Ascending aorta (tissue), 2 donors: ENCODE results near the gene HSD17B10. TPM values are rescaled to one million over a fixed set of nuclear protein-coding genes. Genes with fewer than 3 reads are reported as not detected.
"Not testable (repeated sequence)": the region's sequence is repeated elsewhere in the genome, so short reads cannot be mapped to it uniquely, and the experiment has no call there.

Experiments used
- DNase-seq, 2 donors: peaks; one replicate each; pipeline ENCODE4 v3.0.0-alpha.2; 2019; ENCODE audit warnings: low spot score in 2 of 2
- H3K27ac ChIP-seq, 2 donors: fragments of 200-600 bp; sonication (generic); one replicate each; pipeline ENCODE4 v1.5.1; 2016 to 2017; ENCODE audit warnings: mild to moderate bottlenecking in 1 of 2
- H3K27me3 ChIP-seq: fragments of 200-600 bp; sonication (generic); one replicate; pipeline ENCODE4 v1.5.1; 2017
- H3K36me3 ChIP-seq, 2 donors: fragments of 200-600 bp; sonication (generic); one replicate each; pipeline ENCODE4 v1.5.1; 2016
- H3K4me1 ChIP-seq, 2 donors: fragments of 200-600 bp; sonication (generic); one replicate each; pipeline ENCODE4 v1.5.1; 2016 to 2017; ENCODE audit warnings: mild to moderate bottlenecking in 1 of 2
- H3K4me3 ChIP-seq, 2 donors: fragments of 200-600 bp; sonication (generic); one replicate each; pipeline ENCODE4 v1.5.1; 2016 to 2017; ENCODE audit warnings: mild to moderate bottlenecking in 1 of 2
- H3K9me3 ChIP-seq, 2 donors: fragments of 200-600 bp; sonication (generic); one replicate each; pipeline ENCODE4 v1.5.1; 2016
- CTCF ChIP-seq, 3 experiments: fragments of 200-600 bp in 2 of 3; fragments of 450-650 bp in 1 of 3; sonication (generic) in 2 of 3; IDR thresholded peaks; one replicate each; pipeline ENCODE4 v1.5.1; 2016 to 2019; ENCODE audit warnings: antibody characterized with exemption in 3 of 3, mild to moderate bottlenecking in 1 of 3, moderate library complexity in 1 of 3
- intact Hi-C: fragments of 100-400 bp; cut with DNase I; formaldehyde crosslinking; loops from one replicate; pipeline ENCODE4 v1.15.1; 2023
- total RNA-seq: library from RNA; depleted of rRNA; stranded (reverse); fragments of >200 nt; gene quantifications from one replicate; pipeline ENCODE4 v1.1.0, GENCODE V29; 2016

Gene HSD17B10
- total RNA-seq, 1 donor from 2014 or later: 21.5 TPM

- peak; percentile 93 to 99 for DNase-seq
- TF ChIP-seq CTCF (IDR thresholded peaks at IDR 0.05): no peak
- Histone ChIP-seq H3K27me3 (no peaks in the 10 kb centered on the region), H3K4me1 (peaks cover 5 to 10% of the 10 kb centered on the region in 2 donors), H3K4me3 (peak within 1 kb of the TSS; percentile 73 to 85), H3K27ac (peak within 1 kb of the TSS; percentile 91 to 92), H3K36me3 (no peaks in the 10 kb centered on the region), H3K9me3 (no peaks in the 10 kb centered on the region)
- intact Hi-C loops: loop anchor here (1.0 to 5.0 kb wide), 4 partner anchors 12 to 1160 kb away; partner anchors contain the start of genes HSD17B10 and KDM5C
These were observed 11.9 kb downstream of the HSD17B10 start, which contains the start of gene SMC1A for GRCh38 chrX:53422086-53422860. Gene SMC1A, minus strand, starts transcription at chrX:53422654. Its CDS starts 54 bp downstream, at chrX:53422600.

- Histone ChIP-seq H3K27me3 (no peaks in the 10 kb centered on the region), H3K4me3 (peak overlapping the region; percentile 73 to 85), H3K27ac (peak overlapping the region; percentile 91 to 92), H3K4me1 (peaks cover 5 to 10% of the 10 kb centered on the region in 2 donors), H3K36me3 (no peaks in the 10 kb centered on the region), H3K9me3 (no peaks in the 10 kb centered on the region)
- intact Hi-C loops: loop anchor here (1.0 to 5.0 kb wide), 4 partner anchors 13 to 1159 kb away; partner anchors contain the start of genes HSD17B10 and KDM5C
- DNase-seq: no peak
- TF ChIP-seq CTCF (IDR thresholded peaks at IDR 0.05): no peak
These were observed 12.4 kb downstream of the HSD17B10 start for GRCh38 chrX:53421772-53422085.

GRCh38 chrX:53421125-53421524 is 13.0 kb downstream of the HSD17B10 start:
- Histone ChIP-seq H3K27me3 (no peaks in the 10 kb centered on the region), H3K4me1 (peaks cover 5 to 10% of the 10 kb centered on the region in 2 donors), H3K36me3 (no peaks in the 10 kb centered on the region), H3K27ac (peak overlapping the region in 1 of 2 donors; percentile 91), H3K4me3 (peak overlapping the region; percentile 73 to 85), H3K9me3 (no peaks in the 10 kb centered on the region)
- DNase-seq: no peak
- intact Hi-C loops: loop anchor here (5.0 kb wide), 2 partner anchors 261 to 1159 kb away; no protein-coding TSS in a partner anchor
- no peak for TF ChIP-seq CTCF (IDR thresholded peaks at IDR 0.05)

GRCh38 chrX:53420351-53420750 is 13.8 kb downstream of the HSD17B10 start:
- not testable (repeated sequence) for H3K4me3 ChIP-seq, H3K36me3 ChIP-seq, H3K27me3 ChIP-seq, H3K27ac ChIP-seq, H3K9me3 ChIP-seq, H3K4me1 ChIP-seq, DNase-seq
- intact Hi-C loops: loop anchor here (5.0 kb wide), 2 partner anchors 262 to 1158 kb away; no protein-coding TSS in a partner anchor

GRCh38 chrX:53412446-53412845 is 21.7 kb downstream of the HSD17B10 start:
- no peaks in the 10 kb centered on the region for H3K9me3 ChIP-seq
- DNase-seq: no peak
- no peaks in the 10 kb centered on the region for H3K4me1 ChIP-seq
- H3K4me3 ChIP-seq: no peak overlapping the region
- H3K27ac ChIP-seq: no peak overlapping the region
- H3K36me3 ChIP-seq: peaks cover 47 to 64% of the 10 kb centered on the region in 2 donors
- intact Hi-C loops: no loop called here
- TF ChIP-seq CTCF (IDR thresholded peaks at IDR 0.05): no peak
- no peaks in the 10 kb centered on the region for H3K27me3 ChIP-seq

GRCh38 chrX:53403535-53403934 is 30.6 kb downstream of the HSD17B10 start:
- intact Hi-C loops: no loop called here
- no peak for TF ChIP-seq CTCF (IDR thresholded peaks at IDR 0.05)
- DNase-seq: no peak
- Histone ChIP-seq H3K4me1 (no peaks in the 10 kb centered on the region), H3K36me3 (peaks cover 64 to 69% of the 10 kb centered on the region in 2 donors), H3K27me3 (no peaks in the 10 kb centered on the region), H3K4me3 (no peak overlapping the region), H3K27ac (no peak overlapping the region), H3K9me3 (no peaks in the 10 kb centered on the region)
